Thoracic aorta (tissue), 2 donors: ENCODE results near the gene OPN4. TPM values are rescaled to one million over a fixed set of nuclear protein-coding genes. Genes with fewer than 3 reads are reported as not detected.

ENCODE experiments used
- total RNA-seq, 2 donors: library from RNA; depleted of rRNA; stranded (reverse); fragments of >200 nt; gene quantifications; one replicate each; pipeline versions ENCODE4 v1.1.0 to v1.2.3, GENCODE V29; 2016

OPN4 gene
- total RNA-seq, 2 donors from 2014 or later, result not detected

Other genes starting within 250 kb of the OPN4 start
- 10 to 100 TPM; 25.9 to 52.7 TPM for gene WAPL, start 132.8 kb upstream of the OPN4 start, total RNA-seq
- gene LDB3, start 14.0 kb downstream of the OPN4 start, total RNA-seq, result 10 to 100 TPM; 59.5 to 63.8 TPM
- 100 to 1,000 TPM in 1 of 2 donors, 10 to 100 TPM in 1; 69.0 to 130 TPM for gene BMPR1A, start 102.1 kb downstream of the OPN4 start, total RNA-seq